GM12801 (cell line): ENCODE measurements around the gene WDR90.

Experiments
- CTCF ChIP-seq: IDR thresholded peaks from one replicate; pipeline ENCODE4 v1.5.1; 2011; ENCODE audit warnings: control low read depth; ENCODE audit not compliant: insufficient read length; ENCODE audit errors: extremely low read depth

WDR90 gene

GRCh38 chr16:686459-687260 is 37.5 kb downstream of the WDR90 start:
- no peak for TF ChIP-seq CTCF

GRCh38 chr16:687499-687898 is 38.3 kb downstream of the WDR90 start:
- TF ChIP-seq CTCF: no peak

- no peak for TF ChIP-seq CTCF
These were observed 40.2 kb downstream of the WDR90 start for GRCh38 chr16:689175-689897.

GRCh38 chr16:692356-693108 is 43.4 kb downstream of the WDR90 start:
- TF ChIP-seq CTCF: no peak

- no peak for TF ChIP-seq CTCF
These were observed 44.2 kb downstream of the WDR90 start for GRCh38 chr16:693364-693763.

GRCh38 chr16:693766-694165 is 44.6 kb downstream of the WDR90 start:
- no peak for TF ChIP-seq CTCF

GRCh38 chr16:694187-694862 is 45.2 kb downstream of the WDR90 start:
- no peak for TF ChIP-seq CTCF
